ENCODE measurements around the gene TSEN2.
"Not testable (repeated sequence)": the region's sequence is repeated elsewhere in the genome, so short reads cannot be mapped to it uniquely, and the experiment has no call there.

DNA sequence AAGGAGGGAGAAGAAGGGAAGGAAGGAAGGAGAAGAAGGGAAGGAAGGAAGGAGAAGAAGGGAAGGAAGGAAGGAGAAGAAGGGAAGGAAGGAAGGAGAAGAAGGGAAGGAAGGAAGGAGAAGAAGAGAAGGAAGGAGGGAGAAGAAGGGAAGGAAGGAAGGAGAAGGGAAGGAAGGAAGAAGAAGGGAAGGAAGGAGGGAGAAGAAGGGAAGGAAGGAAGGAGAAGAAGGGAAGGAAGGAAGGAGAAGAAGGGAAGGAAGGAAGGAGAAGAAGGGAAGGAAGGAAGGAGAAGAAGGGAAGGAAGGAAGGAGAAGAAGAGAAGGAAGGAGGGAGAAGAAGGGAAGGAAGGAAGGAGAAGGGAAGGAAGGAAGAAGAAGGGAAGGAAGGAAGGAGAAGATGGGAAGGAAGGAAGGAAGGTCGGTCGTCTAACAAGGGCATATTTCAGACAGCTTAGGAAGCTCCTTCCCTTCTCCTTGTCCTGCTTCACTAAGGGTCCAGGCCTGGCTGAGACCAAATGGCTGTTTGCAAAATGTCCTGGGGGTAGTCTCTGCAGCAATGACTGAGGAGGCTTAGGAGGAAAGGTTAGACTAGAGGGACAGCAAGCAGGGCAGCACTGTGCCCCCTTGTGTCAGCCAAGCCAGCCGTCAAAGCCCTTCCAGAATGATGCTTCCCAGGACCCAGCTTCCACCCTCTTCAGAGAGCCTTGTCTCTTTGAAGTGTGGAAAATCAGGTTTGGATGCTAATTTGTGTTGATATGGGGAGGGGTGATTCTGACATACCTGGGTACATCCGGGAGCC is 35.7 kb upstream of the TSEN2 start:
- TF ChIP-seq, protein P1, sequence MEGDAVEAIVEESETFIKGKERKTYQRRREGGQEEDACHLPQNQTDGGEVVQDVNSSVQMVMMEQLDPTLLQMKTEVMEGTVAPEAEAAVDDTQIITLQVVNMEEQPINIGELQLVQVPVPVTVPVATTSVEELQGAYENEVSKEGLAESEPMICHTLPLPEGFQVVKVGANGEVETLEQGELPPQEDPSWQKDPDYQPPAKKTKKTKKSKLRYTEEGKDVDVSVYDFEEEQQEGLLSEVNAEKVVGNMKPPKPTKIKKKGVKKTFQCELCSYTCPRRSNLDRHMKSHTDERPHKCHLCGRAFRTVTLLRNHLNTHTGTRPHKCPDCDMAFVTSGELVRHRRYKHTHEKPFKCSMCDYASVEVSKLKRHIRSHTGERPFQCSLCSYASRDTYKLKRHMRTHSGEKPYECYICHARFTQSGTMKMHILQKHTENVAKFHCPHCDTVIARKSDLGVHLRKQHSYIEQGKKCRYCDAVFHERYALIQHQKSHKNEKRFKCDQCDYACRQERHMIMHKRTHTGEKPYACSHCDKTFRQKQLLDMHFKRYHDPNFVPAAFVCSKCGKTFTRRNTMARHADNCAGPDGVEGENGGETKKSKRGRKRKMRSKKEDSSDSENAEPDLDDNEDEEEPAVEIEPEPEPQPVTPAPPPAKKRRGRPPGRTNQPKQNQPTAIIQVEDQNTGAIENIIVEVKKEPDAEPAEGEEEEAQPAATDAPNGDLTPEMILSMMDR (IDR thresholded peaks at IDR 0.05): not testable (repeated sequence)
- not testable (repeated sequence) for TF ChIP-seq POLR2AphosphoS5 (IDR thresholded peaks at IDR 0.05; ENCODE audit: low read depth, low read length); REST (IDR thresholded peaks at IDR 0.05; ENCODE audit: insufficient read depth in 1 of 2, low read depth in 2 of 2, low read length in 1 of 2); TCF7L2 (IDR thresholded peaks at IDR 0.05; ENCODE audit: low read depth, low read length); SIN3A (IDR thresholded peaks at IDR 0.05; ENCODE audit: borderline replicate concordance, insufficient read depth, low read depth, low read length)
